Dedifferentiated amniotic fluid mesenchymal stem cell (primary cell): ENCODE measurements around the gene ZNF532.

ENCODE experiments used
- DNase-seq: peaks from one replicate; pipeline ENCODE4 v3.0.0-alpha.2; 2016; ENCODE audit errors: extremely low spot score

Gene ZNF532

GRCh38 chr18:58867281-58867961, 2.7 kb downstream of the ZNF532 start:
- no peak for DNase-seq

- no peak for DNase-seq
Observed at GRCh38 chr18:58868440-58868839, 3.8 kb downstream of the ZNF532 start.

GRCh38 chr18:58870130-58870529, 5.5 kb downstream of the ZNF532 start:
- DNase-seq, result no peak

DNA sequence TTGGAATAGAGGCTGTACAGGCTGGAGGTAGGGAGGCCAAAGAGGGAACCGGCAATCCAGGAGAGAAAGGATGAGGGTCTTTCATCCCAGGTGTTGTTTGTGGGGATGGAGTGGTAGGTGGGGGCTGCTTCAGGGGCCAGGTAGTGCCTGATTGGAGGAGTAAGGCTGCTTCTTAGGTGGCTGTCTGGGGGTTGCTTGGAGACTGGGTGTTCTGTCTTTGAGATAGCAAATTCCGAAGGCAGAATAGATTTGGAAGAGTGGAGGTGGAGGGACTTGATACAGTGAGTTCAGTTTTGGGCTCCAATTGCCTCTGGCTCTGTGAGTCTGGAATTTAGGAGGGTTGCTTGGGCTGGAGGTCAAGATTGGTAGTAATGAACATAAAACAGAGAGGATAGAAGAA, 5.9 kb downstream of the ZNF532 start:
- DNase-seq, result no peak

DNA sequence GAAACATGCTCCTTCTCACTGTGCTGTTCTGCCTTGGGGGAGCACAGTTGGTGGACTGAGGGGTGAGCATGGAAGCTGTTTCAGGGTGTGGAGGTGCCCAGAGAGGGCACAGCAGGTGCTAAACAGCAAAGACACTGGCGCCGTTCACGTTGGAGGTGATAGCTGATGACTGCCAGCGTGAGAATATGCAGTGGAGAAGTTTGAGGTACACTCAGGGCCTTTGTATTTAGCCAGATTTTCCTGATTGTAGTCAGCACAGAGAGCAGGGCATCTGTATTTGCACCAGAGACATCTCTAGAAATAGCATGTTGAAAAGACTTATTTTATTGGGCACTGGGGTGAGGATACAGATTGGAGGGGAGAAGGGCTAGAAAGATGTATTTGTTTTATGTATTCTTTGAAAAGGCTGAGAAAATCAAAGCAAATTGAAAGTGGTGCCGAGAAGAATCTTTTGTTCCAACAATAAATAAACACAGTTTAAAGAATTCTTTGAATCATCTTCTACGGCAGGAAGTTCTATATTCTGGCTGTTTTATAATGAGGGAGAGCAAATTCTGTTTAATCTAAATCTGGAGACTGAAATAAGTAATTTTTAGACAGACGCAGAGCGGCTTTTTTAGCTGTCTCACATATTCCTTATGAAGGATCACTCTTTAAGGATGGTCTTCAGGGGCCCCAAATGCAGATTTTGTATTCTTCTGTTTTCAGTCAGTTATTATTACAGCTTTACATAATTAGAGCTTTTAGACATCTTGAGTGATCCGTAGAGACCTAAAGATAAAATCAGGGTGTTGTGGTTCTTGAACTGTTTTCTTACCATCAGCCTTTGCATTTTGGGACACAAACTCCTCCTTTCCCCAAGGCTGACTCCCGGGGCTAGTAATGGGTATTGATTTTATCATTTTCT, 7.1 kb downstream of the ZNF532 start:
- peak; percentile 37 for DNase-seq

DNA sequence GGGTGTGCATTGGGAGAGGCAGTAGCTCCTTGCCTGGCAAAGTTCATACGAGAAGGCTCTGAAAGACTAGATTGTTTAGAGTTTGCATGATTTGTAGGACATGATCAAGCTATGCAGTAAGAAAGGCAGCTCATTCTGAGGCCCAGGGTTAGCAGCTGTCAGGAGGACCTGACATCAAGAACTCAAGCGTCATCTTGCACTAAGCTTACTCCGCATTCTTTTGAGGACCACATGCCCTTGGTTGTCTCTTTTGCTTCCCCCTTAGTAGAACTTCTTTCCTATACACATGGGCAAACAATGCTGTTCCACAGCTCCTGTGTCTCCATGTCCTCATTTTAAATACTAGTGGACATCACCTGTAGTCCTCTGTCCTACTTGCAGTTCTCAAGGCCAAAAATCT, 14.0 kb downstream of the ZNF532 start:
- no peak for DNase-seq

- DNase-seq, result no peak
Observed at GRCh38 chr18:58881477-58881876, 16.8 kb downstream of the ZNF532 start.

DNA sequence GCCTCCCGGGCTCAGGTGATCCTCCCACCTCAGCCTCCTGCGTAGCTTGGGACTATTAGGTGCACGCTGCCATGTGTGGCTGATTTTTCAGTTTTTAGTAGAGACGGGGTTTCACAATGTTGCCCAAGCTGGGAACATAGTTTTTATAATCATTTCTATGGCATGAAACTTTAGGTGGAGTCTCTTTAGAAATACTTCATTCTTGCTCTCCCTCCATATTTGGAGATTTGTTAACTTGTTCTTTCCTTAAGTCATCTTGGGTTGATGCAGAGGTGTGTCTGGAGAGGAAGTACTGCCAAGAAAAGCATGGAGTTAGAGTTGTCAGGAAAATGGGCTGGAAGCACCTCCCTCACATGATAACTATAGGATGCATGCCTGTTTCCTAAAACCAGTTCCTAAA, 17.4 kb downstream of the ZNF532 start:
- DNase-seq, result no peak

- no peak for DNase-seq
Observed at GRCh38 chr18:58882686-58883085, 18.0 kb downstream of the ZNF532 start.

DNA sequence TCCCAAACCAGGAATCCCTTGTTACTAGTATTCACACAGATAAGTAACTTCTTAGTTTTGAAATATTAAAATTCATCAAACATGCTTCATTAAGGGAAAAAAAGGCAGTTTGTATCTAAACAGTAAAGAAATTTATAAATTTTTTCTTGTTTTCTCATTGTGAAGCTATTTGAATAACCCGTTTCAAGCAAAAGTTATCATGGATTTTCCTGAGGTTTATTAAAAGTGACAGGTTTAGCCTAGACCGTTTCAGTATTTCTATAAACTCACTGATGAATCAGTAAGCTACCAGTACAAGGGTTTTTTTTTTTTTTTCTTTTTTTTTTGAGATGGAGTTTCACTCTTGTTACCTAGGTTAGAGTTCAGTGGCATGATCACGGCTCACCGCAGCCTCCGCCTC, 20.0 kb downstream of the ZNF532 start:
- DNase-seq, result no peak

- DNase-seq, result no peak
Observed at GRCh38 chr18:58886431-58886830, 21.8 kb downstream of the ZNF532 start.

GRCh38 chr18:58886864-58887612, 22.4 kb downstream of the ZNF532 start:
- no peak for DNase-seq

DNA sequence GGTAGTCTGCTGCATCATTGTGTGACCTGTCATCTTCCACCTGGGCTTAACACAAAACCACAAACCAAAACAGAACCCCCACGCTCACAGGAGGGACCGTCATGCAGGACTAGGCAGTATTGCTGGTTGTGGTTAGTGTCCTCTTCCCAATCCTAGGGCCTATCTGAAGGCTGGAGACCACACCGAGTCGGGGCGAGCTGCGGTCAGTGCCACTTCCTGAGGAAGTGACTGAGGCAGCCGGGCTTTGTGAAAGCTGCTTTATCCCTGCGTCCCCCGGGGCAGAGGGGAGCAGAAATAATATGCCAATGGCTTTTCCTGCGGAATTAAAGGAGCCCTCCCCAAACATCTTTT, 22.9 kb downstream of the ZNF532 start:
- DNase-seq, result no peak

GRCh38 chr18:58891776-58892175, 27.1 kb downstream of the ZNF532 start:
- DNase-seq, result no peak

DNA sequence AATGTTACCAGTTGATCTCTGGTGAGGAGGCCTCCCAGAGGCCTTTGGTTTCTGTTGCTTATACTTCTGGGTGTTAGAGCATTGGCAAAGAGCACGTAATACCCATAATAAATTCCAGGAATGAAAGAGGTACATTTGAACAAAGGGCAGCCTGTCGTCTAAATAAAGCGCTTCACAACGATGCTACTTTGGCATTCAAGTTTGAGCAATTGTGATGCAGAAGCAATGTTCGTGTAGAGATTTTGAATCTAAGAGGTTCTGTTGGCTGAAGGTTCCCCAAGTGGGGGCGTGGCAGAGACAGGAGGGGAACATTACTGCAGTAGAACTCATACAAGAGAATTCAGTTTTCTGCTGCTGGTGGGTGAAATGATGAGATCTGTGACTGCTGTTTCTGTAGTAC, 27.8 kb downstream of the ZNF532 start:
- DNase-seq, result no peak

GRCh38 chr18:58893388-58894099, 28.9 kb downstream of the ZNF532 start:
- DNase-seq, result no peak

DNA sequence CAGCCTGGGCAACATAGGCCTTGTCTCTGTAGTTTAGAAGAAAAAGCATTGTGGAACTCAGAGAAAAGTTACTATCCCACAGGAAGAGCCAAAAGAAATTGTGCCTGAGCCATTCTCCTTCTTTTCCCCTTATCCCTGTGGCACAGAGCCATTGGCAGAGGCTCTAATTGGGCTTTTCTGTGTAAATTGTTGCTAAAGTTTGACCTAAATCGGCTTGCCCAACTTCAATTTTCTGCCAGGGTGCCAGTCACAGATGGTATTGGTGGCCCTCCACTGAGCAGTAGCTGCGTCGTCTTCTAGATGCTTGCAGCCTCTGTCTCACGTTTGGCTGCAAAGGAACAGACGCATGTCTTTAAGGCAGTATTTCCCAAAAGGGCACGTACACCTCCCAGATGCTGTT, 30.3 kb downstream of the ZNF532 start:
- no peak for DNase-seq

- DNase-seq, result no peak
Observed at GRCh38 chr18:58895385-58895784, 30.7 kb downstream of the ZNF532 start.

DNA sequence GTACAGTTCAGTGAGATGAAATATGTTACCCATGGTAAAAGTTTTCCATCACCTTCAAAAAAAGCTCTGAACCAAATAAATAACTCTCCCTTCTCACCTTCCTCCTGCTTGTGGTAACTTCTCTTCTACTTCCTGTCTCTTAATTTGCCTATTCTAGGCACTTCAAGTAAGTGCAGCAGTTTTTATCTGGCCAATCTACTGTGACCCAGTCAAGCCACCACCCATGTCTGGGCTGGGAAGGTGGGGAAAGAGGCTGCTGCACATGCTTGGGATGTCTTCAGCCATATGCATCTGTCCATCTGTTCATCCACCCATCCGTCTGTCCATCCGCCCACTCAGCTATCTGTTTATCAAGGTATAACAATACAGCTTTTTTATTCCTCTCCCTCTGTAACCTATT, 31.6 kb downstream of the ZNF532 start:
- no peak for DNase-seq

GRCh38 chr18:58896734-58897508, 32.2 kb downstream of the ZNF532 start:
- DNase-seq, result no peak
